Colon (tissue), 2 donors: ENCODE results near the gene SURF6.
"Not testable (repeated sequence)": the region's sequence is repeated elsewhere in the genome, so short reads cannot be mapped to it uniquely, and the experiment has no call there.

ENCODE experiments used
- FAIRE-seq: peaks from 2 replicates; lab custom pipeline; 2012; peaks lifted over from hg19 to GRCh38; lab: Jason Lieb, UNC
- donor health status: control.
- donor health status: control.

Gene SURF6

GRCh38 chr9:133323991-133324703 lies 11.8 kb downstream of the SURF6 start:
- no peak for FAIRE-seq

- FAIRE-seq, result no peak
Observed at GRCh38 chr9:133323211-133323610, 12.8 kb downstream of the SURF6 start.

GRCh38 chr9:133322701-133323100 lies 13.3 kb downstream of the SURF6 start:
- FAIRE-seq, result no peak

- no peak for FAIRE-seq
Observed at GRCh38 chr9:133321411-133321935, 14.5 kb downstream of the SURF6 start.

- no peak for FAIRE-seq
Observed at GRCh38 chr9:133320421-133320881, 15.5 kb downstream of the SURF6 start.

- not testable (repeated sequence) for FAIRE-seq
Observed at GRCh38 chr9:133317551-133317950, 18.4 kb downstream of the SURF6 start.

- FAIRE-seq, result no peak
Observed at GRCh38 chr9:133315997-133316396, 20.0 kb downstream of the SURF6 start.

GRCh38 chr9:133309608-133310007 lies 26.4 kb downstream of the SURF6 start:
- FAIRE-seq, result no peak

- FAIRE-seq, result no peak
Observed at GRCh38 chr9:133307301-133307700, 28.7 kb downstream of the SURF6 start.

- no peak for FAIRE-seq
Observed at GRCh38 chr9:133306242-133307204, 29.5 kb downstream of the SURF6 start.

- FAIRE-seq, result no peak
Observed at GRCh38 chr9:133305731-133306130, 30.3 kb downstream of the SURF6 start.

GRCh38 chr9:133304477-133305377 lies 31.3 kb downstream of the SURF6 start:
- no peak for FAIRE-seq

GRCh38 chr9:133304158-133304470 lies 31.9 kb downstream of the SURF6 start:
- FAIRE-seq, result no peak

GRCh38 chr9:133303266-133304157 lies 32.5 kb downstream of the SURF6 start:
- FAIRE-seq, result no peak

GRCh38 chr9:133301253-133302230 lies 34.4 kb downstream of the SURF6 start:
- no peak for FAIRE-seq

GRCh38 chr9:133299996-133300395 lies 36.0 kb downstream of the SURF6 start:
- not testable (repeated sequence) for FAIRE-seq

GRCh38 chr9:133294257-133294656 lies 41.7 kb downstream of the SURF6 start:
- no peak for FAIRE-seq

GRCh38 chr9:133290751-133291302 lies 45.2 kb downstream of the SURF6 start:
- FAIRE-seq, result no peak

GRCh38 chr9:133286523-133286922 lies 49.5 kb downstream of the SURF6 start:
- FAIRE-seq, result no peak
